ENCODE measurements around the gene ATP10A. TPM values are rescaled to one million over a fixed set of nuclear protein-coding genes. Genes with fewer than 3 reads are reported as not detected.
"Not testable (repeated sequence)": the region's sequence is repeated elsewhere in the genome, so short reads cannot be mapped to it uniquely, and the experiment has no call there.

The ATP10A gene
- total RNA-seq, 2 donors from 2014 or later = 28.6 to 36.8 TPM

- Mint-ChIP-seq H3K27me3 (no peaks in the 10 kb centered on the region), H3K36me3 (ENCODE audit: low read depth) (peaks cover 9% of the 10 kb centered on the region), H3K4me1 (peaks cover 19% of the 10 kb centered on the region), H3K4me3 (no peak overlapping the region), H3K27ac (peak overlapping the region; percentile 43)
- H3K9me3 ChIP-seq (ENCODE audit: control insufficient read depth, low read length, poor library complexity, severe bottlenecking) = no peaks in the 10 kb centered on the region
- DNase-seq (no peak), ATAC-seq (no peak)
These were observed 101.0 kb downstream of the ATP10A start for GRCh38 chr15:25761971-25762662.

GRCh38 chr15:25759421-25759820 is 103.7 kb downstream of the ATP10A start:
- no peaks in the 10 kb centered on the region for H3K9me3 ChIP-seq (ENCODE audit: control insufficient read depth, low read length, poor library complexity, severe bottlenecking)
- H3K4me3 Mint-ChIP-seq = no peak overlapping the region
- H3K27ac Mint-ChIP-seq = no peak overlapping the region

GRCh38 chr15:25758612-25759011 is 104.5 kb downstream of the ATP10A start:
- not testable (repeated sequence) for DNase-seq; H3K9me3 ChIP-seq (ENCODE audit: control insufficient read depth, low read length, poor library complexity, severe bottlenecking); H3K4me3 Mint-ChIP-seq; ATAC-seq; H3K36me3 Mint-ChIP-seq (ENCODE audit: low read depth); H3K27me3 Mint-ChIP-seq; H3K27ac Mint-ChIP-seq
- H3K4me1 Mint-ChIP-seq = peaks cover 11% of the 10 kb centered on the region

More at GRCh38 chr15:25759421-25759820, 103.7 kb downstream of the ATP10A start:
- H3K4me1 Mint-ChIP-seq = peaks cover 11% of the 10 kb centered on the region
- no peak for DNase-seq
- no peaks in the 10 kb centered on the region for H3K27me3 Mint-ChIP-seq
- peaks cover 5% of the 10 kb centered on the region for H3K36me3 Mint-ChIP-seq (ENCODE audit: low read depth)
- ATAC-seq = no peak

- no peaks in the 10 kb centered on the region for H3K9me3 ChIP-seq (ENCODE audit: control insufficient read depth, low read length, poor library complexity, severe bottlenecking)
- ATAC-seq = no peak
- no peak overlapping the region for H3K27ac Mint-ChIP-seq
These were observed 119.4 kb downstream of the ATP10A start for GRCh38 chr15:25743548-25744275.

GRCh38 chr15:25742776-25743547 is 120.2 kb downstream of the ATP10A start:
- Mint-ChIP-seq H3K27ac (no peak overlapping the region), H3K36me3 (ENCODE audit: low read depth) (peaks cover 2% of the 10 kb centered on the region), H3K27me3 (no peaks in the 10 kb centered on the region), H3K4me1 (peaks cover 29% of the 10 kb centered on the region), H3K4me3 (no peak overlapping the region)
- DNase-seq (no peak), ATAC-seq (no peak)
- no peaks in the 10 kb centered on the region for H3K9me3 ChIP-seq (ENCODE audit: control insufficient read depth, low read length, poor library complexity, severe bottlenecking)

More at GRCh38 chr15:25743548-25744275, 119.4 kb downstream of the ATP10A start:
- Mint-ChIP-seq H3K36me3 (ENCODE audit: low read depth) (peaks cover 2% of the 10 kb centered on the region), H3K4me1 (peaks cover 29% of the 10 kb centered on the region), H3K4me3 (no peak overlapping the region), H3K27me3 (no peaks in the 10 kb centered on the region)
- no peak for DNase-seq

- no peaks in the 10 kb centered on the region for H3K9me3 ChIP-seq (ENCODE audit: control insufficient read depth, low read length, poor library complexity, severe bottlenecking)
- peaks cover 2% of the 10 kb centered on the region for H3K36me3 Mint-ChIP-seq (ENCODE audit: low read depth)
- H3K27ac Mint-ChIP-seq = no peak overlapping the region
- no peak overlapping the region for H3K4me3 Mint-ChIP-seq
- DNase-seq (no peak), ATAC-seq (no peak)
- H3K27me3 Mint-ChIP-seq = no peaks in the 10 kb centered on the region
- H3K4me1 Mint-ChIP-seq = peaks cover 29% of the 10 kb centered on the region
These were observed 120.9 kb downstream of the ATP10A start for GRCh38 chr15:25742041-25742730.

- ATAC-seq = no peak
- Mint-ChIP-seq H3K27me3 (no peaks in the 10 kb centered on the region), H3K27ac (peak overlapping the region; percentile 82), H3K4me1 (peaks cover 29% of the 10 kb centered on the region), H3K36me3 (ENCODE audit: low read depth) (peaks cover 2% of the 10 kb centered on the region), H3K4me3 (peak overlapping the region; percentile 9)
- no peak for DNase-seq
- no peaks in the 10 kb centered on the region for H3K9me3 ChIP-seq (ENCODE audit: control insufficient read depth, low read length, poor library complexity, severe bottlenecking)
These were observed 121.9 kb downstream of the ATP10A start for GRCh38 chr15:25741256-25741580.

GRCh38 chr15:25740383-25741255 is 122.5 kb downstream of the ATP10A start:
- H3K4me1 Mint-ChIP-seq = peaks cover 25% of the 10 kb centered on the region
- peak overlapping the region; percentile 9 for H3K4me3 Mint-ChIP-seq
- DNase-seq = no peak

GRCh38 chr15:25739687-25740121 is 123.4 kb downstream of the ATP10A start:
- DNase-seq = no peak
- peaks cover 2% of the 10 kb centered on the region for H3K36me3 Mint-ChIP-seq (ENCODE audit: low read depth)
- H3K27ac Mint-ChIP-seq = peak overlapping the region; percentile 45
- no peaks in the 10 kb centered on the region for H3K27me3 Mint-ChIP-seq
- ATAC-seq = peak; percentile 65
- H3K9me3 ChIP-seq (ENCODE audit: control insufficient read depth, low read length, poor library complexity, severe bottlenecking) = no peaks in the 10 kb centered on the region
- H3K4me3 Mint-ChIP-seq = no peak overlapping the region
- peaks cover 28% of the 10 kb centered on the region for H3K4me1 Mint-ChIP-seq

More at GRCh38 chr15:25740383-25741255, 122.5 kb downstream of the ATP10A start:
- H3K27ac Mint-ChIP-seq = peak overlapping the region; percentile 82
- no peaks in the 10 kb centered on the region for H3K27me3 Mint-ChIP-seq
- no peak for ATAC-seq
- H3K36me3 Mint-ChIP-seq (ENCODE audit: low read depth) = peaks cover 2% of the 10 kb centered on the region
- H3K9me3 ChIP-seq (ENCODE audit: control insufficient read depth, low read length, poor library complexity, severe bottlenecking) = no peaks in the 10 kb centered on the region

- H3K27me3 Mint-ChIP-seq = no peaks in the 10 kb centered on the region
- ATAC-seq (no peak), DNase-seq (no peak)
- H3K4me1 Mint-ChIP-seq = peaks cover 20% of the 10 kb centered on the region
- H3K4me3 Mint-ChIP-seq = no peak overlapping the region
- H3K27ac Mint-ChIP-seq = no peak overlapping the region
- no peaks in the 10 kb centered on the region for H3K36me3 Mint-ChIP-seq (ENCODE audit: low read depth)
- H3K9me3 ChIP-seq (ENCODE audit: control insufficient read depth, low read length, poor library complexity, severe bottlenecking) = no peaks in the 10 kb centered on the region
These were observed 124.8 kb downstream of the ATP10A start for GRCh38 chr15:25738171-25738965.

- H3K36me3 Mint-ChIP-seq (ENCODE audit: low read depth) = no peaks in the 10 kb centered on the region
- DNase-seq (no peak), ATAC-seq (no peak)
- H3K4me3 Mint-ChIP-seq = no peak overlapping the region
- H3K27ac Mint-ChIP-seq = no peak overlapping the region
- H3K27me3 Mint-ChIP-seq = no peaks in the 10 kb centered on the region
- H3K4me1 Mint-ChIP-seq = peaks cover 18% of the 10 kb centered on the region
- H3K9me3 ChIP-seq (ENCODE audit: control insufficient read depth, low read length, poor library complexity, severe bottlenecking) = no peaks in the 10 kb centered on the region
These were observed 125.9 kb downstream of the ATP10A start for GRCh38 chr15:25737218-25737643.

Measured in T-helper 17 cell (primary cell).